Measurements from ENCODE around the gene PHF20. TPM values are rescaled to one million over a fixed set of nuclear protein-coding genes. Genes with fewer than 3 reads are reported as not detected.

Gene PHF20

Small RNAs within 50 kb of the gene (small RNA-seq; reads per million reads assigned to genes)
- not detected for gene COX7BP2 (ENCODE audit: insufficient read depth)
- not detected for gene HIGD1AP16 (ENCODE audit: insufficient read depth)
- not detected for gene RF00019 (ENCODE audit: insufficient read depth)
- gene RF00026 (ENCODE audit: insufficient read depth): not detected
- gene RNU4-40P (ENCODE audit: insufficient read depth): not detected
- gene RNU6-937P (ENCODE audit: insufficient read depth): not detected

Data from neuronal stem cell (in vitro differentiated cells).